Activated T-helper 2 cell treated with anti-CD3 and anti-CD28 coated beads, Interferon-gamma antibody, Interleukin-2, Interleukin-4, amounts not matched to agents 10 μg/mL and 5 μg/mL and 100 μg/mL, durations not matched to agents 14 hours and 24 hours and 36 hours (primary cell): ENCODE measurements around the gene DUT. TPM values are rescaled to one million over a fixed set of nuclear protein-coding genes. Genes with fewer than 3 reads are reported as not detected.

Source experiments
- DNase-seq: peaks from one replicate; pipeline ENCODE4 v3.0.0; 2021; ENCODE audit warnings: low spot score
- H3K27ac Mint-ChIP-seq: one replicate; pipeline ENCODE4 v1.8.0; 2021; ENCODE audit warnings: mixed read lengths
- H3K27me3 Mint-ChIP-seq: one replicate; pipeline ENCODE4 v1.8.0; 2021; ENCODE audit warnings: low read depth, mixed read lengths
- H3K36me3 Mint-ChIP-seq: one replicate; pipeline ENCODE4 v1.8.0; 2021; ENCODE audit warnings: low read depth, mixed read lengths
- H3K4me1 Mint-ChIP-seq: one replicate; pipeline ENCODE4 v1.8.0; 2021; ENCODE audit warnings: low read depth, mixed read lengths
- H3K4me3 Mint-ChIP-seq: one replicate; pipeline ENCODE4 v1.8.0; 2021; ENCODE audit warnings: low read depth, mild to moderate bottlenecking, moderate library complexity, mixed read lengths
- H3K9me3 Mint-ChIP-seq: one replicate; pipeline ENCODE4 v1.8.0; 2021; ENCODE audit warnings: mixed read lengths
- intact Hi-C: fragments of 100-400 bp; cut with micrococcal nuclease; formaldehyde crosslinking; loops from one replicate; pipeline ENCODE4 v1.15.1; 2023
- total RNA-seq: library from RNA; stranded (reverse); gene quantifications from 2 replicates; pipeline ENCODE4 v1.2.3, GENCODE V29; 2022

Gene DUT
- total RNA-seq, result 204 and 212 TPM in 2 replicates

GRCh38 chr15:48330855-48331795, at the start of gene DUT:
Gene DUT, plus strand, starts transcription at chr15:48331429. Its CDS starts 87 bp downstream, at chr15:48331516.
- no peaks in the 10 kb centered on the region for H3K9me3 Mint-ChIP-seq
- peak within 1 kb of the TSS; percentile 99 for H3K27ac Mint-ChIP-seq
- H3K27me3 Mint-ChIP-seq, result no peaks in the 10 kb centered on the region
- peaks cover 44% of the 10 kb centered on the region for H3K36me3 Mint-ChIP-seq
- DNase-seq, result peak; percentile 82
- intact Hi-C loops, result loop anchor here (5.0 to 10.0 kb wide), 4 partner anchors 154 to 1291 kb away; partner anchors contain the start of genes CEP152, COPS2, DTWD1 and FAM227B
- peak within 1 kb of the TSS; percentile 99 for H3K4me3 Mint-ChIP-seq
- peaks cover 38% of the 10 kb centered on the region for H3K4me1 Mint-ChIP-seq

GRCh38 chr15:48281674-48282073, 49.6 kb upstream of the DUT start:
- Mint-ChIP-seq H3K9me3 (no peaks in the 10 kb centered on the region), H3K27ac (no peak overlapping the region), H3K4me1 (peaks cover 4% of the 10 kb centered on the region), H3K36me3 (no peaks in the 10 kb centered on the region), H3K4me3 (no peak overlapping the region), H3K27me3 (peaks cover 8% of the 10 kb centered on the region)
- intact Hi-C loops, result loop anchor here (10.0 kb wide), 2 partner anchors 567 to 1087 kb away; partner anchors contain the start of gene SEMA6D
- DNase-seq, result no peak

GRCh38 chr15:48282216-48282615, 49.0 kb upstream of the DUT start:
- peaks cover 4% of the 10 kb centered on the region for H3K4me1 Mint-ChIP-seq
- H3K36me3 Mint-ChIP-seq, result no peaks in the 10 kb centered on the region
- H3K27me3 Mint-ChIP-seq, result peaks cover 8% of the 10 kb centered on the region
- no peak for DNase-seq
- H3K27ac Mint-ChIP-seq, result no peak overlapping the region
- H3K9me3 Mint-ChIP-seq, result no peaks in the 10 kb centered on the region
- intact Hi-C loops, result loop anchor here (10.0 kb wide), 2 partner anchors 567 to 1087 kb away; partner anchors contain the start of gene SEMA6D
- no peak overlapping the region for H3K4me3 Mint-ChIP-seq

DNA sequence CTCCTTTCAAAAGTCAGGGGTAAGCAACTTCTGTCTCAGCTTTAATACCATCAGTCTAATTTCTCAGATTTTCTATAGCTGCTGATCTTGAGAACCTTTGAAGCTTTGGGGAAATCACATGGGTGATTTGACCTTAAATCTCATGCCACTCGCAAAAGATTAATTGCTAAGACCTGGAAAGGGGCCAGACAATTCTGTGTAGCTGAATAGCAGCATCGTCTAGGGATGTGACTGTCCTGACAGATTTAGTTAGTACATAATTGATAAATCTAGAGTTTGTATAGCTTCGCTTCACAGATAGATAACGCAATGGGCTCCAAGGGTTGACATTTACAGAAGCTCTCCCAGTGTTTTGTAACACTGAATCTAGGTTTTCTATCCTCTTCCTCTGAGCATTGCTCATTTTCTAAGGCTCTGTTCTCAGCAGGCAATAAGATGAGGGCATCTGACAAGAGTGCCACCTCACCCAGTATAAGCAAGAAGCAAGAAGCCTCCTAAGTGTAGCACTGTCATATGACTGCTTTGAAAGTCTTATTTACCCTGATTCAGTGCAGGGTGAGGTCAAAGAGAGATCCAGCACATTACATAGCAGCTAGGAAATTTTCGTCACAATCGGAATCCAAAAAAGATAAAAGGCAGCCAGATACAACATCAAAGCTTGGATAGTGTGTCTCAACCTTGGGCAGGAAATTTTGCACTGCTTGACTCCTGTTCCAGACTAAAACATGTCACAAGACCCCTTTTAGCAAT, 47.7 kb upstream of the DUT start:
- Mint-ChIP-seq H3K4me3 (no peak overlapping the region), H3K4me1 (peaks cover 4% of the 10 kb centered on the region), H3K36me3 (no peaks in the 10 kb centered on the region), H3K9me3 (no peaks in the 10 kb centered on the region), H3K27me3 (peaks cover 8% of the 10 kb centered on the region), H3K27ac (no peak overlapping the region)
- DNase-seq, result no peak
- intact Hi-C loops, result loop anchor here (10.0 kb wide), 2 partner anchors 569 to 1089 kb away; partner anchors contain the start of gene SEMA6D

- H3K9me3 Mint-ChIP-seq, result no peaks in the 10 kb centered on the region
- peak; percentile 18 for DNase-seq
- H3K27me3 Mint-ChIP-seq, result peaks cover 8% of the 10 kb centered on the region
- H3K4me1 Mint-ChIP-seq, result peaks cover 4% of the 10 kb centered on the region
- no peak overlapping the region for H3K4me3 Mint-ChIP-seq
- no peak overlapping the region for H3K27ac Mint-ChIP-seq
- intact Hi-C loops, result loop anchor here (10.0 kb wide), 2 partner anchors 571 to 1091 kb away; partner anchors contain the start of gene SEMA6D
- no peaks in the 10 kb centered on the region for H3K36me3 Mint-ChIP-seq
Observed at GRCh38 chr15:48285329-48286214, 45.7 kb upstream of the DUT start.

GRCh38 chr15:48289628-48290027, 41.6 kb upstream of the DUT start:
- Mint-ChIP-seq H3K9me3 (no peaks in the 10 kb centered on the region), H3K27ac (no peak overlapping the region), H3K36me3 (no peaks in the 10 kb centered on the region), H3K4me1 (peaks cover 4% of the 10 kb centered on the region), H3K27me3 (peaks cover 3% of the 10 kb centered on the region), H3K4me3 (no peak overlapping the region)
- no peak for DNase-seq
- intact Hi-C loops, result loop anchor here (10.0 kb wide), 2 partner anchors 575 to 1095 kb away; partner anchors contain the start of gene SEMA6D

DNA sequence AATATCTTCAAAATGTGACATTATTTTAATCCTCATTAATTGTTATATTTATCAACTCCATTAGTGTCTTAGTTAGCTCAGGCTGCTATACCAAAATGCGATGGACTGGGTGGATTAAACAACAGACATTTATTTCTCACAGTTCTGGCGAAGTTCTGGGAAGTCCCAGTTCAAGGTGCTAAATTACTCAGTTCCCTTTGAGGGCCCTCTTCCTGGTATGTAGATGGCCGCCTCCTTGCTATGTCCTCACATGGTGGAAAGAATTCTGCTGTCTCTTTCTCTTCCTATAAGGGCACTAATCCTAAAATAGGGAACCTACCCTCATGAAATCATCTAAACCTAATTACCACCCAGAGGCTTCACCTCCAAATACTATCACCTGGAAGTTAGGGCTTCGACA, 38.8 kb upstream of the DUT start:
- no peak for DNase-seq
- intact Hi-C loops, result no loop called here
- H3K4me3 Mint-ChIP-seq, result no peak overlapping the region

DNA sequence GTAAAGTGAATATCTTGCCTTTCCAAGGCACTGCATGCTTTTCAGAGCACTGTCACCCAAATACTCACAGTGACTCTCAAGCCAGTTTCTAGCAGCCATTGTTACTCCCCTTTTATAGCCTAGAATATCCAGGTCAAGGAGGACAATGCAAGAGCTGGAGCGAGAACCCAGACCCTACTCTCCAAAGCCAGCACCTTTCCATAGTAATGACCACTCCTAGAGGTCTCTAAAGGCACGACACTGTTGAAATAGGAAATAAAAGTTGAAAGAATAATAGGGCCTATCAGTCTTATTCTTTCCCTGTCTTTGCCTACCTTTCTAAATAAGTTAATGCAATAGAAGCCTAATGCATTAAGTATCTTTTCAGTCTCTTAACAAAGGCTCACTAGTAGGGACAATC, 33.6 kb upstream of the DUT start:
- Mint-ChIP-seq H3K4me3 (no peak overlapping the region), H3K36me3 (no peaks in the 10 kb centered on the region), H3K9me3 (no peaks in the 10 kb centered on the region), H3K27me3 (peaks cover 9% of the 10 kb centered on the region), H3K4me1 (no peaks in the 10 kb centered on the region), H3K27ac (no peak overlapping the region)
- intact Hi-C loops, result no loop called here
- no peak for DNase-seq

More for the DNA sequence above, 38.8 kb upstream of the DUT start:
- no peaks in the 10 kb centered on the region for H3K4me1 Mint-ChIP-seq
- no peak overlapping the region for H3K27ac Mint-ChIP-seq
- H3K36me3 Mint-ChIP-seq, result no peaks in the 10 kb centered on the region
- H3K9me3 Mint-ChIP-seq, result no peaks in the 10 kb centered on the region
- peaks cover 6% of the 10 kb centered on the region for H3K27me3 Mint-ChIP-seq

DNA sequence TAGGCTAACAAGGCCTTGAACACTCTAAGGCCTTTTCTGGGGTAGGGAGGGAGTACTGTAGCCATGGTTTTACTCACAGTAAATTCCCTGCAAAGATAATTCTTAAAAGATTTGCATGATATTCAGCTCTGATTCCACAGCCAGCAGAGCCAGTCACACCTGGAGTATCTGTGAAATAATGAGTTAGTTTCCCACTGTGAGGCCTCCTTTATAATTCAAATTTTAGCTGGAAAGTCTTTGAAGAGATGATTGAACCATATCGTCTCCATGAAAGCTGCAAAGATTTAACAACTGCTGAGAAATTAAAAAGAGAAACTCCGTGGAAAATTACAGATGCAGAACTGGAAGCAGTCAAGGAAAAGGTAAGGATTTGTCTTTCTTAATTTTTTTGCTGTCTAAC, 32.3 kb upstream of the DUT start:
- intact Hi-C loops, result no loop called here
- Mint-ChIP-seq H3K27me3 (peaks cover 9% of the 10 kb centered on the region), H3K27ac (no peak overlapping the region), H3K36me3 (no peaks in the 10 kb centered on the region), H3K4me3 (no peak overlapping the region), H3K4me1 (no peaks in the 10 kb centered on the region), H3K9me3 (no peaks in the 10 kb centered on the region)
- DNase-seq, result no peak

DNA sequence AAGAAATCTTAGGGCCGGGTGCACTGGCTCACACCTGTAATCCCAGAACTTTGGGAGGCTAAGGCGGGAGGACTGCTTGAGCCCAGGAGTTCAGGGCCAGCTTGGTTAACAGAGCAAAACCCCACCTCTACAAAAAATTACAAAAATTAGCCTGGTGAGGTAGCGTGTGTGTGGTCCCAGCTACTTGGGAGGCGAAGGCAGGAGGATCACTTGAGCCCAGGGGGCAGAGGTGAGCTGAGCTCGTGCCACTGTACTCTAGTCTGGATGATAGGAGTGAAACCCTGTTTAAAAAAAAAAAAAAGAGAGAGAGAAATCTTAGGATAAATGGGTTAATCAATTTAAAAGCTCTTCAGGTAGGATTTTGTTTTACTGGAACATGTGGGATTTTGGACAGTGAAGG, 31.2 kb upstream of the DUT start:
- no peaks in the 10 kb centered on the region for H3K4me1 Mint-ChIP-seq
- no peak overlapping the region for H3K4me3 Mint-ChIP-seq
- H3K9me3 Mint-ChIP-seq, result no peaks in the 10 kb centered on the region
- no peak overlapping the region for H3K27ac Mint-ChIP-seq
- intact Hi-C loops, result no loop called here
- no peak for DNase-seq
- no peaks in the 10 kb centered on the region for H3K36me3 Mint-ChIP-seq
- peaks cover 10% of the 10 kb centered on the region for H3K27me3 Mint-ChIP-seq

- peaks cover 14% of the 10 kb centered on the region for H3K27me3 Mint-ChIP-seq
- H3K9me3 Mint-ChIP-seq, result no peaks in the 10 kb centered on the region
- intact Hi-C loops, result no loop called here
- H3K4me3 Mint-ChIP-seq, result no peak overlapping the region
- H3K36me3 Mint-ChIP-seq, result no peaks in the 10 kb centered on the region
- no peak overlapping the region for H3K27ac Mint-ChIP-seq
- no peak for DNase-seq
- H3K4me1 Mint-ChIP-seq, result no peaks in the 10 kb centered on the region
Observed at GRCh38 chr15:48304398-48304797, 26.8 kb upstream of the DUT start.

DNA sequence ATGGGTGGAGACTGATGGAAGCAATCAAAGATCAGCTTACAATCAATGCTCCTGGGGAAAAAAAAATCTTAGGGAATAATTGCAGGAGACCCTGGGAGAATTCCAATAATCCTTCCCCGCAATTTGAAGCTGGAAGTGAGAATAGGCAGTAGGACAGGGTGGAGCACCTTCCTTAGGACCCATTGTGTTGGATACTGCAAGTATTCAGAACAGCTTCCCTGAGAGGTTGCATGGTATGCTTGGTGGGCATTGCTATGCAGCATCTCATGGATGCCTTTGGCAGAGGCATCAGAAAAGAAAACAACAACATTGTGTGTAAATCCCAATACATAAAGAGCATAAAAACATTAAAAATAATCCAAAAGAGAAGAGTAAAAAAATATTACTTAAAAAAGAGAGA, 24.6 kb upstream of the DUT start:
- H3K9me3 Mint-ChIP-seq, result no peaks in the 10 kb centered on the region
- no peak overlapping the region for H3K27ac Mint-ChIP-seq
- DNase-seq, result no peak
- H3K36me3 Mint-ChIP-seq, result no peaks in the 10 kb centered on the region
- no peak overlapping the region for H3K4me3 Mint-ChIP-seq
- intact Hi-C loops, result no loop called here
- H3K4me1 Mint-ChIP-seq, result no peaks in the 10 kb centered on the region
- H3K27me3 Mint-ChIP-seq, result peaks cover 14% of the 10 kb centered on the region
